HG02759 (cell line): ENCODE results near the gene FARP1.

Experiments used
- ATAC-seq: cut with Tn5 transposase; IDR thresholded peaks from one replicate; pipeline ENCODE4 v1.9.1; 2021; ENCODE audit warnings: mild to moderate bottlenecking, moderate library complexity; ENCODE audit not compliant: unreplicated experiment

Gene FARP1

GRCh38 chr13:98439126-98439828 lies 296.4 kb downstream of the FARP1 start:
- no peak for ATAC-seq

- ATAC-seq: no peak
Observed at GRCh38 chr13:98439896-98440295, 297.0 kb downstream of the FARP1 start.

GRCh38 chr13:98440390-98441055 lies 297.6 kb downstream of the FARP1 start:
- no peak for ATAC-seq

- ATAC-seq: no peak
Observed at GRCh38 chr13:98441056-98441676, 298.3 kb downstream of the FARP1 start.

- no peak for ATAC-seq
Observed at GRCh38 chr13:98442391-98443230, 299.7 kb downstream of the FARP1 start.

GRCh38 chr13:98443329-98443728 lies 300.4 kb downstream of the FARP1 start:
- ATAC-seq: no peak

- ATAC-seq: no peak
Observed at GRCh38 chr13:98443800-98444325, 301.0 kb downstream of the FARP1 start.

GRCh38 chr13:98444381-98444780 lies 301.5 kb downstream of the FARP1 start:
- no peak for ATAC-seq

GRCh38 chr13:98445340-98446233 lies 302.7 kb downstream of the FARP1 start:
- ATAC-seq: peak; percentile 92

- ATAC-seq: no peak
Observed at GRCh38 chr13:98446234-98446621, 303.3 kb downstream of the FARP1 start.

GRCh38 chr13:98447130-98447529 lies 304.2 kb downstream of the FARP1 start:
- ATAC-seq: no peak

- ATAC-seq: peak; percentile 36
Observed at GRCh38 chr13:98447881-98448641, 305.2 kb downstream of the FARP1 start.

- no peak for ATAC-seq
Observed at GRCh38 chr13:98448642-98448928, 305.7 kb downstream of the FARP1 start.

GRCh38 chr13:98449273-98449672 lies 306.4 kb downstream of the FARP1 start:
- ATAC-seq: no peak

GRCh38 chr13:98450026-98450425 lies 307.1 kb downstream of the FARP1 start:
- no peak for ATAC-seq

- ATAC-seq: no peak
Observed at GRCh38 chr13:98450539-98451111, 307.7 kb downstream of the FARP1 start.

- ATAC-seq: no peak
Observed at GRCh38 chr13:98451676-98452470, 309.0 kb downstream of the FARP1 start.
